ENCODE data around the gene AXIN1. TPM values are rescaled to one million over a fixed set of nuclear protein-coding genes. Genes with fewer than 3 reads are reported as not detected.
"Not testable (repeated sequence)": the region's sequence is repeated elsewhere in the genome, so short reads cannot be mapped to it uniquely, and the experiment has no call there.

The AXIN1 gene
- polyA plus RNA-seq, 3 donors, result 14.1 to 23.7 (median 22.2) TPM

DNA sequence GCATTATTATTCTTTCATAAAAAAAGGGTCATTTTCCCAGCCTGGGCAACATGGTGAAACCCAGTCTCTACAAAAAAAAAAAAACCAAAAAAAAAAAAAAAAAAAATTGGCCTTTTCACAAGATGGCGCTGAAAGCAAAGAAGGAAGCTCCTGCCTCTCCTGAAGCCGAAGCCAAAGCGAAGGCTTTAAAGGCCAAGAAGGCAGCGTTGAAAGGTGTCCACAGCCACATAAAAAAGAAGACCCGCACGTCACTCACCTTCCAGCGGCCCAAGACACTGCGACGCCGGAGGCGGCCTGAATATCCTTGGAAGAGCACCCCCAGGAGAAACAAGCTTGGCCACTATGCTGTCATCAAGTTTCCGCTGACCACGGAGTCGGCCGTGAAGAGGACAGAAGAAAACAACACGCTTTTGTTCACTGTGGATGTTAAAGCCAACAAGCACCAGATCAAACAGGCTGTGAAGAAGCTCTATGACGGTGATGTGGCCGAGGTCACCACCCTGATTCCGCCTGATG lies 34.2 kb upstream of the AXIN1 start:
- no peak for DNase-seq (ENCODE audit: extremely low read depth in 1 of 11, low read depth in 9 of 11, low spot score in 4 of 11)

GRCh38 chr16:383326-384051 lies 31.0 kb upstream of the AXIN1 start:
- no peak for DNase-seq (ENCODE audit: extremely low read depth in 1 of 11, low read depth in 9 of 11, low spot score in 4 of 11)

DNA sequence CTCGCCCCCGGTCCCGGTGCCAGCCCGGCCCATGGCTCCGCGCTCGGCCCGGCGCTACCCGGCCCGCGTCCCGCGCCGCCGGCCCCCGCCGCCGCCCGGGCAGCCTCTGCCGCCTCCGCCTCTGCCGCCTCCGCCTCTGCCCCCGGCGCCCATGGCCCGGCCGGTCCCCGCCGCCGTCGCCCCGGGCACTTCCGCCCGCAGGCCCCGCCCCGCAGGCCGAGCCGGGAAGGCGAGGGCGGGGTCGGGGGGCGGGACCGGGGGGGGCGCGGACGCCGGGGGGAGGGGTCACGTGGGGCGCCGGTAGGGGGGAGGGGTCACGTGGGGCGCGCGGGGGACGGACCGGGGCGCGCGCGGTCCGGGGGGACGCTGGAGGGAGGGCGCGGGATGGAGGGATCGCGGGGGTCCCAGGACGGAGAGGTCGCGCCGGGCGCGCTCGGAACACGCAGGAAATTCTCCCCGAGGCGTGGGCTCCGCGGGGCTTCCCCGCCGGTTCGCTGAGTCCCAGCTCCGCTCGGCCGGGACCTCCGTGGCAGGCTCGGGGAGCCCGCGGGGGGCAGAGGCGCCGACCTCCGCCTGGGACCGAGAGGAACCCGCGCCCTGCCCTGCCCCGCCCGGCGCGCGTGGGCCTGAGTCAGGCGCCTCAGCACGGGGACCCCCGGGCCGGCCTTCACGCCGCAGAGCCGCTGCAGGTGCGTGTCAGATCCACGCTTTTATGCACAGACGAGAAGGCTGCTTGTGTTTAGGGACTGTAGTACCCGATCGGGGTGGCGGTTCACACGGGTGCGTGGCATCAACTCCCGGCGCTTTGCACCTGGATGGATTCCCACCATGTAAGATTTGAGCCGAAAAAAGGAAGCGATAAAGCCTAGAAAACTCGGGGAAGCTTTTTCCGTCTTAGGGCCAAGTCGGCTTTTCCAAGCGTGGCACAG lies 29.5 kb upstream of the AXIN1 start, which contains the start of gene PGAP6:
PGAP6 (minus strand) TSS at position 190 of the 929 bp plus-strand sequence; CDS start at position 33, 157 bp downstream.
- DNase-seq (ENCODE audit: extremely low read depth in 1 of 11, low read depth in 9 of 11, low spot score in 4 of 11), result no peak

GRCh38 chr16:381012-381788 lies 28.7 kb upstream of the AXIN1 start:
- no peak for DNase-seq (ENCODE audit: extremely low read depth in 1 of 11, low read depth in 9 of 11, low spot score in 4 of 11)

DNA sequence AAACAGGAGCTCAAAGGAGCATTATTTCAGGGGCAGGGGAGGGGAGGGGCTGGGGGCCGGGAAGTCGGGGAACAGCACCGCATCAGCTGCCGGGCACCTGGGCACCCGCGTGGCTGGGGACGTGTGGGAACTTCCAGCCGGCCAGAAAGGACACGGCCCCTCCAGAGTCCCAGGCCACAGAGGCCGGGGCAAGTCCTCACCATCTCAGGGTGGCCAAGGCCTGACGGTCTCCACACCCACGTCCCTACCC lies 28.2 kb upstream of the AXIN1 start:
- DNase-seq (ENCODE audit: extremely low read depth in 1 of 11, low read depth in 9 of 11, low spot score in 4 of 11), result no peak

- no peak for DNase-seq (ENCODE audit: extremely low read depth in 1 of 11, low read depth in 9 of 11, low spot score in 4 of 11)
Observed at GRCh38 chr16:379961-380761, 27.6 kb upstream of the AXIN1 start.

DNA sequence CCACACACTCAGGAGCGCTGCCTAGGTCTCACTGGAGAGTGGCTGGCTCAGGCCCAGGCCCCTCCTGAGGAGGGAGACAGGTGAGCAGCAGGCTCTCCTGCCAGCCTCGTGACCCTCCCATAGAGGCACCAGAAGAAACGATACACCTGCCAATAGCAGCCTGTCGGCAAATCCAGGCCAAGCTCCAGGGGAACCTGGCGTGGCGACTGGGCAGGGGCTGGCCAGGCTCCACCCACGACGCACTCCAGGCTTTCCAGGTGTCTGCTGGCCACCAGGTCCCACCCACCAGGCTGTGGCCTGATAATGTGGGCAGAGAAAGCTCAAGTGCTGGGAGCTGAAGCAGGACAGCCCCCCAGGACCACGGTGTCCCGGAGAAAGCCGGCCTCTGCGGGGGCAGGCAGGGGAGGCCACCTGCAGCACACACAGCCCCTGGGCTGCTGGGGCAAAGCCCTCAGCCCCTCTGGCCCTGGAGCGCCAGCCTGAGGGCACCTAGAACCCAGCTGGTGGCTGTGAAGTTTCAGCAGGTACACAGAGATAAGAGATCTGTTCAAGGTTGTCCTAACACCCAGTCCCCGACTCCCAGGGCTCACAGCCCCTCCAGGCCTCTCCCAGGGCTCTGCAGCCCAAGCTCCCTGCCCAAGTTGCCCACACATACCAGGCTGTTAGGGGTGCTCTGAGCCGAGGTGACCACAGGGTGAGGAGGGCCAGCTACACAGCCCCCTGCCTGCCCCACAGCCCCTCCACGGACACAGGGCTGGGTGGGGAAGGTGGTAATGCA lies 26.8 kb upstream of the AXIN1 start:
- DNase-seq (ENCODE audit: extremely low read depth in 1 of 11, low read depth in 9 of 11, low spot score in 4 of 11), result no peak

DNA sequence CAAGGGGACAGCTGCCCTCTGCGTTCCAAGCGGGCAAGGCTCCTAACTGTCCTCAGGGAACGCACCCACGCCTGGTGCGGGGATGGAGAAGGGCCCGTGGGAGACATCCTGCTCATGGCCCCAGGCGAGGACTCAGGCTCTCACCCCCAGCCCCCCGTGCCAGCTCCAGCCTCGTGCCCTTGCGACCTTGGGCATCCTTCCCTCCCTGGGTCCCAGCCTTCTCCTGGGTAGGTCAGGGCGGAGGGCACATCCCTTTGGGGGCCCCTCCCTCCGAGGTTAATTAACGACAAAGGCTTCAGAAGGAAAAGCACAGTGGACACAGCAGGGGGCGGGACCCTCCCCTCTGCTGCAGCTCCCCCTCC lies 26.3 kb upstream of the AXIN1 start:
- no peak for DNase-seq (ENCODE audit: extremely low read depth in 1 of 11, low read depth in 9 of 11, low spot score in 4 of 11)

DNA sequence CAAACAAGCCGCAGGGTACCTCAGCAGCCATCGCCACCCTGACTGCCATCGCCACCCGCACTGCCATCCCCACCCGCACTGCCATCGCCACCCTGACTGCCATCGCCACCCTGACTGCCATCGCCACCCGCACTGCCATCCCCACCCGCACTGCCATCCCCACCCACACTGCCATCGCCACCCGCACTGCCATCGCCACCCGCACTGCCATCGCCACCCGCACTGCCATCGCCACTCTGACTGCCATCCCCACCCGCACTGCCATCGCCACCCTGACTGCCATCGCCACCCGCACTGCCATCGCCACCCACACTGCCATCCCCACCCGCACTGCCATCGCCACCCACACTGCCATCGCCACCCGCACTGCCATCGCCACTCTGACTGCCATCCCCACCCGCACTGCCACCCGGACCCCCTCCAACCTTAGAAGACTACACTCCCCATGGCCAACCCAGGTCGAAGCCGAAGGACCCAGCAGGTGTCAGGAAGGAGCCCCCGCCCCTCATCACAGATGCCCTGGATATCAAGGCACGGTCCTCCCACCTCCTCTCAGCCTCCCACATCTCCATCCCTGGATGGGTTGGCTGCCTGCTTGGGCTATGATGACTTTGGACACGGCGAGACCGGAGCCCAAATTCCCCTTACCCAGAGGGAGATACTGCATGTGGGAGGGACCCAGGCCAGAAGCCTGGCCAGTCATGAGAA lies 25.7 kb upstream of the AXIN1 start:
- DNase-seq (ENCODE audit: extremely low read depth in 1 of 11, low read depth in 9 of 11, low spot score in 4 of 11), result not testable (repeated sequence)

DNA sequence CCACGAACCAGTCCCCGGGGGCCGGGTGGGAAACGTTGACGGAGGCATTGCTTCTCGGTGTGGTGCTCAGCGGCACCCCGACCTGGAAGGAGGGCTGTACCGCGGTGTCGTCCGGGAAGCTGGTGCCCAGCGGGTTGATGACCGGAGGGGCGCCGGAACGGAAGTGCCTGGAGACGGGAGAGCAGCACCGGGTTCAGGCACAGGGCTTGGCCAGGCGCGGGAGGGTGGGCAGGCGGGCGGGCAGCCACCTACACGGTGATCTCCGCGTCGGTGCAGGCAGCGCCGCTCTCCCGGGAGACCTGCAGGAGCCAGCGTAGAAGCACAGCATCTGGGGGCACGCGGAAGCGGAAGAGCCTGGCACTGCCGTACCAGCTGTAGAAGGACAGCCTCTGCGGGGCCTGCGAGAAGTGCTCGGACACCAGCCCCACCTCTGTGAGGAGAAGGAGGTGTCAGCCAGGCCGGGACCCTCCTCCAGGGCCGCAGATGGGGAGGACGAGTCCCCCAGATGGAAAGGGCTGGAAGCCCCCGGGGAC lies 25.0 kb upstream of the AXIN1 start:
- no peak for DNase-seq (ENCODE audit: extremely low read depth in 1 of 11, low read depth in 9 of 11, low spot score in 4 of 11)

DNA sequence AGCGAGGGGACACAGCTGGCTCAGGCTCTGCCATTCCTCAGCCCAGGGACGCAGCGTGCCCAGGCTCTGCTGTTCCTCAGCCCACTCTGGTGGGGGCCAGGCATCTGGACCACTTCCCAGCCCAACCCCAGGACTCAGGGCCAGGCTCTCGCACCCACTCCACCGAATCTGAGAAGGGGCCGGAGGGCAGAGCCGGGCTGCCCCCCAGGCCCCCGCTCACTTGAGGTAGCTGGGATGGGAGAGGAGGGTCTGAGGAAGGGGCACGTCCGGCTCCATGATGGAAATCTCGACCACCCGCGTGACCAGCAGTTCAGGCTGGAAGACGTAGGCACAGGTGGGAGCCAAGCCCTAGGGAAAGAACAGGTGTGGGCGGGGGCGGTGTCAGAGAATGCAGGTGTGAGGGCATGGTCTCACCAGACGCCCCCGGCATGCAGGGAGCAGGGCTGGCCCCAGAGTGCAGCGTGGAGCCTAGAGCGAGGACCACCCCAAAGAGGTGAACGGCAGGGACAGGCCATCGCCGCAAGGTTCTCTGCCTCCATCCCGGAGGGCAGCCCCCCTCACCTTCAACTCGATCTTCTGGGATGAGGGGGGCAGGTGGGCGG lies 24.4 kb upstream of the AXIN1 start:
- DNase-seq (ENCODE audit: extremely low read depth in 1 of 11, low read depth in 9 of 11, low spot score in 4 of 11), result no peak

- no peak for DNase-seq (ENCODE audit: extremely low read depth in 1 of 11, low read depth in 9 of 11, low spot score in 4 of 11)
Observed at GRCh38 chr16:375927-376816, 23.6 kb upstream of the AXIN1 start.

GRCh38 chr16:375212-375611 lies 22.7 kb upstream of the AXIN1 start:
- no peak for DNase-seq (ENCODE audit: extremely low read depth in 1 of 11, low read depth in 9 of 11, low spot score in 4 of 11)

GRCh38 chr16:374616-374926 lies 22.0 kb upstream of the AXIN1 start:
- no peak for DNase-seq (ENCODE audit: extremely low read depth in 1 of 11, low read depth in 9 of 11, low spot score in 4 of 11)

- DNase-seq (ENCODE audit: extremely low read depth in 1 of 11, low read depth in 9 of 11, low spot score in 4 of 11), result no peak
Observed at GRCh38 chr16:373848-374615, 21.5 kb upstream of the AXIN1 start.
